Measurements from ENCODE around the gene MPPED1.
A peak's percentile ranks its signal among the peaks of the same experiment; 100 is the strongest.

Gene MPPED1

GRCh38 chr22:43448048-43448447, 36.2 kb downstream of the MPPED1 start:
- no peak for DNase-seq

GRCh38 chr22:43449205-43449830, 37.5 kb downstream of the MPPED1 start:
- no peak for DNase-seq

- no peak for DNase-seq
These were observed 38.0 kb downstream of the MPPED1 start for GRCh38 chr22:43449831-43450225.

- no peak for DNase-seq
These were observed 39.7 kb downstream of the MPPED1 start for GRCh38 chr22:43451371-43452050.

- no peak for DNase-seq
These were observed 44.0 kb downstream of the MPPED1 start for GRCh38 chr22:43455846-43456245.

- no peak for DNase-seq
These were observed 45.2 kb downstream of the MPPED1 start for GRCh38 chr22:43457002-43457401.

DNA sequence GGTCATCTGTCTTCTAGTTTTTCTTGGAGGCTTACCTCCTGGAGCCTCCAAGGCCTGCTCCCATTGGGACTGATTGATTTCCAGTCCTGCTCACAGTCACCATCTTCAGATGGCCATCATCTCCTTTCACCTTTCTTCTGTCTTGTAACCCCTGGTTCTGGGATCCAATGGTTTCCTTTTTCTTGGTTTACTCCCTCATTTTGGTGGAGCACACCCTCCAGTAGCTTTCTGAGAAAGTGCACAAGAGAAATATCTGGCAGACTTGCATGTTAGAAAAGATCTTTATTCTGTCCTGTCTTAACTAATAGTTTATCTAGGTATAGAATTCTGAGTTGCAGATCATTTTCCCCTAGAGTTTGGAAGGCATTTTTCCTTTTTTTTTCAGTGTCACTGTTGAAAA, 50.9 kb downstream of the MPPED1 start:
- no peak for DNase-seq

DNA sequence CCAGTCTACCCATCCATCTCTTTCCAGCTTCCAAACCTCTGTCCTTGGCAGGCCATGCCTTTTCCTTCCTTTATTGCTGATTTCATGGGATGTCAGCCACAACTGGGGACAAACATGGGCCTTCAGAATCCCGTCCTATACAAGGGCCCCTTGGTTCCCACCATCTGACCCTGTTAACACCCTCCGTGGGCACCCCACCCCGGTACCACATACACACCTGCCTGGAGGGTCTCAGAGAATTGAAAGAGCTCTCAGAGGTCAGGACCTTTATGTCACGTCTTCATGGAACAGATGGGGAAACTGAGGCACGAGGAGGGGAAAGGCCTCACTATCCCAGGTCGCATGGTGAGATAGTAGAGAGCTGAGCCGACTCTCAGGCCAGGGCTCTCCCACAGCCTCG, 53.0 kb downstream of the MPPED1 start:
- no peak for DNase-seq

DNA sequence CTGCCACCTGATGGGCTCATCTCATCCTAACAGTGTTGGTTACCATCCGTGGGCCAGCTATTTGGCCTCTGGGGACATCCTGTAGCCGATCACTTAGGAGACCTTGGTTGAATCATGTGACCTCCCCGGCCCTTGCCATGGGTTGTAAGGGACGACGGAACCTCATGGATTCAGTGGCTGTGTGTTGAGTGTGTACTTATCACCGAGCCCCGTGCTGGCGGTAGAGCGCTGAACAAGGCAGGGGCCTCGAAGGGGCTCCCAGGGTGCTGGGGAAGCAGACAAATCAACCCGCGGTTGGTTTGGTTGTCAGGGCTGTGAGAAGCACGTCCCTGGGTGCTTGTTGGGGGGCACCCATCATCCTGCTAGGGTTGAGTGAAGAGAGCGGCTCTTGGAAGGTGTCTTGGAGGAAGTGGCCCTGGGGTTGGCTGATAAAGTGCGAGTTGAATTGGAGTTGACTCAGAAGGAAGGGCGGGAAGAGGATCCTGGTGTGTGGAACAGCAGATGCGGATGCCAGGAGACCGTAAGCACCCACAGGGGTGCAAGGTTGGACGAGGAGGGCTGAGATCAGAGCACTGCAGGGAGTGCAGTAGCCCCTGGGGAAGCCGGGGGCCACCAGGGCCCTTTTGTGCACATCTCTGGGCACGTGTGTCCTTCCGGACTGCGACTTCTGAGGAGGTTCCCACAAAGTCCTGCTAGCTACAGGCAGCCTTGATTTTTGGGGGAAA, 53.6 kb downstream of the MPPED1 start:
- DNase-seq: no peak

GRCh38 chr22:43466710-43467109, 54.9 kb downstream of the MPPED1 start:
- DNase-seq: no peak

- no peak for DNase-seq
These were observed 55.6 kb downstream of the MPPED1 start for GRCh38 chr22:43467216-43467940.

DNA sequence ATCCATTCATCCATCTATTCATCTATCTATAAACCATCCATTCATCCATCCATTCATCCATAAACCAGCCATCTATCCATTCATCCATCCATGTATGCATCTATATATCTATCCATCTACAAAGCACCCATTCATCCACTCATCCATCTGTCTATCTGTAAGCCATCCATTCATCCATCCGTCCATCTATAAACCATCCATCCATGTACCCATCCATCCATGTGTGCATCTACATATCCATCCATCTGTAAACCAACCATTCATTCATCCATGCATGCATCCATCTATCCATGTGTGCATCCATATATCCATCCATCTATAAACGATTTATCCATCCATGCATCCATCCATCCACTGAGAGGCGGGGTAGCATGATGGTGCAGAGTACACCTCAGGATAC, 58.4 kb downstream of the MPPED1 start:
- DNase-seq: no peak

DNA sequence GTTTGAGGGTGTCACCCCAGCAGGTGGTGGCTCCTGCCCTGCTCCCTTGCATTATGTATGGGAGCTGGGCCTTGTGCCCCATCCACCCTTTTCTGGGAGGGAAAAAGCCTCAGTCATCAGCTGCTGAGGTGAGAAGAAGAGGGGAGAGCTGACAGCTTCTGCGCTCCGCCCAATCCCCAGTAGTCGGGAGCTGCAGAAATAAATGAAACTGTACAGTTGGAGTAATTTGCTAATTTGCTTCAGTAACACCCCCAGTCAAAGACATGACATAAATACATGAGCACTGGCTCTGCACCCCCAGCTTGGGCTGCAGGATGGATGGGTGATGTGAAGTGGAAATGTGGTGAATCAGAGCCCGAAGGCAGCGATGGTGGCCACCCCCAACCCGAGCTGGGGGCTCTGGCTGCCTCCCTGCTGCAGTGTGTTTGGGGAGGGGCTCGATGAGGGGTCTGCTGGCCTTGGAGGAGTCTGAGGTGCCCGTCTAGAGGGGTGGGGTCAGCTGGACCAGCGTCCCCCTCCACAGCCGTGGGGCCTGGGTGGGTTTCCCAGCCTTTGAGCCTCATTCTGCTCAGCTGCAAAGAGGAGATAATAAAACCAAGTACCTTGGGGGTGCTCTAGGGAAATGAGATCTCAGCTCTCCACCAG, 59.2 kb downstream of the MPPED1 start:
- no peak for DNase-seq

DNA sequence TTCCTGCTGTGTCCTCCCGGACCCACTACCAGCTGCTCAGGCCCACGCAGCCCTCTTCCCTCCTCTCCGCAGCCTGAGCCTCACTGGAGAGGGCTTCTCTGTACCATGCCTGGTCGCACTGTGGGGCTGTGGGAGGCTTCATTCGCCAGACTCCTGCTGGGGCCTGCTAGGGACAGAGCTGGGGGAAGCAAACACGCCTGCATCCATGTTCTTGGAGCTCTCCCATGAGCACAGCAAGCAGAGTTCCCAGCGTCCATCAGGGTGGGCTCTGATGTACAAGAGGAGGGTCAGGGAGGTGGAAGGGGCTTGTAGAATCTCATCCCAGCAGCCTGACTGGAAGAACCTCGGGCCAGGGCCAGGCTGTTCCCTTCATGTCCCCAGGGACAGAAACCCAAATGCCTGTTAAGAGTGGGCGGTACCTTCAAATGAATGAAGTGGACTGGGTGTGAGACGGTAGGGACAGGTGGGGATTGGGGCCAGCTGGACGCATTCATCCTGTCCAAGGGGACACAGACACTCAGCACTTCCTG, 59.9 kb downstream of the MPPED1 start:
- DNase-seq: no peak

GRCh38 chr22:43473031-43473430, 61.2 kb downstream of the MPPED1 start:
- DNase-seq: peak; percentile 4

GRCh38 chr22:43473441-43473840, 61.6 kb downstream of the MPPED1 start:
- DNase-seq: no peak

DNA sequence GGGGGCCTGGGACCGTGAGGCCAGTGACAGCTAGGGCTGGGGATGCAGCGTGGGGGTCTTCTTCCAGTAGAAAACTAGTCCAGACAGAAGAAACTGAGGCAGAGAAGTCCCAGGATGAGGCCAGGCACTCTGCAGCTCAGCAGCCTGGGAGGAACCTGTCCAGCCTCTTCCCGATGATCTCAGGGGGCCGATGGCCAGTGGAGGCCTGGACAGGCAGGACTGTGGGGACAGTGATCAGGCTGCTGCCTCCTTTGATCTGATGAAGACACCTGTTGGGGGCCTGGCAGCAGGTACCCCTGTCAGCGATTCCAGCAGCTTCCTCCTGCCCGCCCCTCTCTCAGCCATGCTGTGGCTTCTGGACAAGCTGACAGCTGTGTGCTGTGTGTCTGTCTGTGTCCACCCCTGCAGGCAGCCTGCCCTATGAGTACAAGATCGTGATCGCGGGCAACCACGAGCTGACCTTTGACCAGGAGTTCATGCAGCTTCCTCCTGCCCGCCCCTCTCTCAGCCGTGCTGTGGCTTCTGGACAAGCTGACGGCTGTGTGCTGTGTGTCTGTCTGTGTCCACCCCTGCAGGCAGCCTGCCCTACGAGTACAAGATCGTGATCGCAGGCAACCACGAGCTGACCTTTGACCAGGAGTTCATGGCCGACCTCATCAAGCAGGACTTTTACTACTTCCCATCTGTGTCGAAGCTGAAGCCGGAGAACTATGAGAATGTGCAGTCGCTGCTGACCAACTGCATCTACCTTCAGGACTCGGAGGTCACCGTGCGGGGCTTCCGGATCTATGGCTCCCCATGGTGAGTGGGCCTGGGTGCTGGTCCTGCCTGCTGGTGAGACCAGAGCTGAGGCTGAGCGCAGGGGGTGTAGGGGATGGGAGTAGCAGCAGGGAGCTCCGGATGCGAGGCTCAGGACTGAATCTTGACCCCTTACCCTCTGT, 62.6 kb downstream of the MPPED1 start:
- no peak for DNase-seq

DNA sequence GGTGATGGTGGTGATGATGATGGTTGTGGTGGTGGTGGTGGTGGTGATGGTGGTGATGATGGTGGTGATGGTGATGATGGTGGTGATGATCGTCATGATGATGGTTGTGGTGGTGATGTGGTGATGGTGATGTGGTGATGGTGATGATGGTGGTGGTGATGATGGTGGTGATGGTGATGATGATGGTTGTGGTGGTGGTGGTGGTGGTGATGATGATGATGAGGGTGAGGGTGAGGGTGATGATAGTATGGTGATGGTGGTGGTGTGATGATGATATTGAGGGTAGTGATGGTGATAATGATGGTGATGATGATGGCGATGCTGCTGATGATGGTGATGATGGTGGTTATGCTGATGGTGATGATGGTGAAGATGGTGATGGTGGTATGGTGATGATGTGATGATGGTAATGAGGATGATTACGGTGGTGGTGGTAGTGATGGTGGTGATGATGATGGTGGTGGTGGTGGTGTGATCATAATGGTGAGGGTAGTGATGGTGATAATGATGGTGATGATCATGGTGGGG, 63.8 kb downstream of the MPPED1 start:
- no peak for DNase-seq

DNA sequence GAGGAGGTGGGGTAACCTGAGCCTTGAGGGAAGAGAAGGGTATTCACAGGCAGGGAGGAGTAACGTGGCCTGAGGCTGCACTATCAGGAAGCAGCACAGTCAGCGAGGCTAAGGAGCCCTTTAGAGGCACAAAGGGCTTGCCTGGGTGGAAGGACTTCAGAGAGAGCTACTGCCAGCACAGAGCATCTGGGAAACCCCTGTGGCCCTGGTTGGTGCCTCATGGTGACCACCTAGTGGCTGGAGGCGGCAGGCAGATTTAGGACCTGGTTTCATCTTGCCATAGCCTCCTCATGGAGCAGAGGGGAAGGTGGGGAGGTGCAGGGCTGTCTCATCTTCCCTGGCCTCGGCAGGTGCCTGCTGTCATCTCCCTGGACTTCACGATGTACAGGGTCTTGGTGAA, 64.5 kb downstream of the MPPED1 start:
- DNase-seq: no peak

- DNase-seq: no peak
These were observed 65.2 kb downstream of the MPPED1 start for GRCh38 chr22:43476751-43477725.
